Measurements from ENCODE around the gene ADCY9.

Gene ADCY9

DNA sequence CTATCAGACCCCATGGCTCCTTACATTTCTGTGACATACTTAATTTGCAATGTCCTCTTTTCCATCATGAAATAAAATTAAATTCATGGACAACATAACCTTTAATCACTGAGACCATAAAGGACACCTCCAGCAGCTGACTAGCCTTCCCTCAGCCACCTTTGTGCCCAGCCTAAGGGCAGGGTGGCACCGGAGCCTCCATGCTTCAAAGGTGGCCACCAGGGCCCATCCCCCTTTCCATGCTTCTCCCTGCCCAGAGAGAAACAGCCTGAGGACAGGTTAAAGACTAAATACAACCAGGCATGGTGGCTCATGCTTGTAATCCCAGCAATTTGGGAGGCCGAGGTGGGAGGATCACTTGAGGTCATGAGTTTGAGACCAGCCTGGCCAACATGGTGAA, 94.3 kb downstream of the ADCY9 start:
- no peak for DNase-seq

GRCh38 chr16:4021070-4021779, 95.0 kb downstream of the ADCY9 start:
- DNase-seq = no peak

DNA sequence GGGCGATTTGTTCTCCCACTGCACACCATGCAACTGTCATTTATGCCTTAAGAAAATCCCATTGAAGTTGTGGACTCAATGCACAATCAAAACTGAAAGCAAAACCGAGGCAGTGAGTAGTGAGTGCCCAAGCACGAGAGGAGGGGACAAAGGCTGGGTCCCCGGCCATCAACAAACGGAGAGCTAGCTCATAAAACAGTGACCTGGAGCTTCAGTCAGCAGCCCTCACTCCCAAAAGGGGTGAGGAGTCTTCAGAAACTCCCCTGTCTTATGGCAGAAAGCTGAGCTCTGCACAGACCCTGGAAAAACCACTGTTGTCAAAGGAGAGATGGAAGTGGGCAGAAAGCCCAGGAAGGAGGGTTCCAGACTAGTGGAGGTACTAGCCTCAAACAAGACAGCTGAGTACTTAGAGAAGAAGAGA, 96.9 kb downstream of the ADCY9 start:
- no peak for DNase-seq

- no peak for DNase-seq
Measured at GRCh38 chr16:4018391-4018790, 97.9 kb downstream of the ADCY9 start.

DNA sequence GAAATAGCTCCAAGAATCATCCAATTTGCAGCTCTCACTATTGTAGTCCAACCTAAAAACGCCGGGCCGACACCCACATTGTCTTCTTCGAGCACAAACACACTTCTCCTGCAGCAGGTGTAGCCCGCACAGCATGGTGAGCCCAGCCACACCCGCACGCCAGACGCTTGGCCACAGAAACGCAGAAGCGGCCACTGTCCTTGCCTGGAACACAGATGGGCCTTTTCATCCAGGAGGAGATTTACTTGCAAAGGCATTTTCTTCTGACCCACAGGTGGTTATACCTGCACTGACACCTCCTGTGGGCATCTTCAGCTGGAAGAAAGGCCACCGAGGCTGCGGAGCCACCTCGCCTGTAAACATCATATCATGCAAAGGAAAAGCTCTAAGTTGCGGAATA, 98.4 kb downstream of the ADCY9 start:
- DNase-seq = no peak

DNA sequence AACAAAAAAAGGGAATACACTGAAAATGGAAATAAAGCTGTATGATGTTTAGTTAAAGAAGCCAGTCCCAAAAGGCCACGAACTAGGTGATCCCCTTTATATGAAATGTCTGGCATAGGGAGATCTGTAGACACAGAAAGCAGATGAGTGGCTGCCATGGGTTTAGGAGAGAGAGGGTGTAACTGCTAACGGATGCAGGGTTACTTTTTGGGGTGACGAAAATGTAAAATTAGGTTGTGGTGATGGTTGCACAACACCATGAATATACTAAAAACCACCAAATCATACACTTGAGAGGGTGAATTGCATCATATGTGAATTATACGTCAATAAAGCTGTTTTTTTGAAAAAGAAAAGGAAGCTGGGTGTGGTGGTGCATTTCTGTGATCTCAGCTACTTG, 99.6 kb downstream of the ADCY9 start:
- no peak for DNase-seq

DNA sequence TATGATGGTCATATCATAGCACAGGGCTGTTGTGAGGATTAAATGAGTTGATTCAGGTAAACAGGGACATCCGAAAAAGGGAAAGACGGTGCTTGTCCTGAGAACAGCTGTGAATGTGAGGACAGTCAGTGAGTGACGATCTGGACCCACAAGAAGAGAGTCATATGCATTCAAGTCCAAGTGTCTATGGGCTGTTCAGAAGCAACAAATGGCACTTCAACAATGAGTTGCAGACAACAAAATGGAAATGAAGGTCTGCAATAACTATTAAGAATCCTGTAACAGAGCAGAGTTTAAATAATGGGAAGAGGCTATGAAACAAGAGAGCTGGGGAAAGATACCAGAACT, 100.3 kb downstream of the ADCY9 start:
- no peak for DNase-seq

- DNase-seq = no peak
Measured at GRCh38 chr16:4015275-4016004, 100.8 kb downstream of the ADCY9 start.

GRCh38 chr16:4011940-4012629, 104.2 kb downstream of the ADCY9 start:
- DNase-seq = no peak

DNA sequence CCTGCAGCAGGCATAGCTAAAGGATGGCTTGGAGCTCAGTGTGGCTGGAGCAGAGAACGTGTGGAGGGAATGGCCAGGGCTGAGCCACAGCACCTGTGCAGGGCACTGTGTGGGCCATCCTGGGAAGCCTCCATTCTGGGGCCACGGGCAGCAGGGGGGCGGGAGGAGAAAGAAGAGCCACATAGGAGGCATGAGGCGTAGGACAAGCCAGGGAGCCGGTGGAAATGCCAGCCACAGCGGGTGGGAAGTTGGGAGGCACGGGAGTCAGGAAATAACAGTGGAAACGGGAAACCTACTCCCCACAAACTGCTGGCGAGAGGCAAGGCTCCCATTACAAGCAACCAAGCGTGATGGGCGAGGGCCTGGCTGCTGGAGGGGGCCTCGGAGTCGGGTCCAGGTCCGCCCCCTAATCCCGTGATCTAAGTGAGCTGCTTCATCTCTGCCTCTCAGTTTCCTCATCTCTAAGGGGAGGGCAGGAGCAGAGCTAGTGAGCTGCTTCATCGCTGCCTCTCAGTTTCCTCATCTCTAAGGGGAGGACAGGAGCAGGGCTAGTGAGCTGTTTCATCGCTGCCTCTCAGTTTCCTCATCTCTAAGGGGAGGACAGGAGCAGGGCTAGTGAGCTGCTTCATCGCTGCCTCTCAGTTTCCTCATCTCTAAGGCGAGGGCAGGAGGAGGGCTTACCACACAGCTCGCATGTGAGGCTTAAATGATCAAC, 104.9 kb downstream of the ADCY9 start:
- DNase-seq = no peak

GRCh38 chr16:4010225-4011158, 105.8 kb downstream of the ADCY9 start:
- DNase-seq = no peak

DNA sequence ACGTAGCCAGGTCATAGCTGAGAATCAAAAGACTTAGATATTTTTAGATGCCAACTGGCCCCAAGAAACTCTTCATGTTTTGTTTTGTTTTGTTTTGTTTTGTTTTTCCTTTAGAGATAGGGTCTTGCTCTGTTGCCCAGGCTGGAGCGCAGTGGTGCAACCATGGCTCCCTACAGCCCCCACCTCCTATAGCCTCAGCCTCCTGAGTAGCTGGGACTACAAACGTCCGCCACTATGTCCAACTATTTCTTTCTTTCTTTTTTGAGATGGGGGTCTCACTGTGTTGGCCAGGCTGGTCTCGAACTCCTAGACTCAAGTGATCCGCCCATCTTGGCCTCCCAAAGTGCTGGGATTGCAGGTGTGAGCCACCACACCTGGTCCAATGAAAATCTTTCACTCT, 107.1 kb downstream of the ADCY9 start:
- no peak for DNase-seq

DNA sequence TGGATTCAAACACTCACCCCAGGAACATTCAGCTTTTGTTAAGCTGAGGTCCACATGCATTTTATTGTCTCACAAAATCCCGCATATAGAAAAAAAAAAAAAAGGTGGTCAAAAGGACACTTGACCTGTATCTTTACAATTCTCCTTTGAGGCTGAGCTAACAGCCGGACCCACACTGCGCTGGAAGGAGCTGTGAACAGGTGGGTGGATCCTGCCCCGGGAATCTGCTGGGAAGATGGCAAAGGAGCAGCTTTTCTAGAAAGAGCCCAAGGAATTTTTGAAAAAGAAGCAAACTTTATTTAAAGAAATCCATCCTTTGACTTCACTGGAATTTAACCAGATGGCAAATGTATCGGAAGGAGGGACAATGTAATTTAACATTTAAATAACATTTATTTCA, 108.1 kb downstream of the ADCY9 start:
- DNase-seq = no peak

GRCh38 chr16:4006397-4006999, 109.7 kb downstream of the ADCY9 start:
- DNase-seq = no peak

DNA sequence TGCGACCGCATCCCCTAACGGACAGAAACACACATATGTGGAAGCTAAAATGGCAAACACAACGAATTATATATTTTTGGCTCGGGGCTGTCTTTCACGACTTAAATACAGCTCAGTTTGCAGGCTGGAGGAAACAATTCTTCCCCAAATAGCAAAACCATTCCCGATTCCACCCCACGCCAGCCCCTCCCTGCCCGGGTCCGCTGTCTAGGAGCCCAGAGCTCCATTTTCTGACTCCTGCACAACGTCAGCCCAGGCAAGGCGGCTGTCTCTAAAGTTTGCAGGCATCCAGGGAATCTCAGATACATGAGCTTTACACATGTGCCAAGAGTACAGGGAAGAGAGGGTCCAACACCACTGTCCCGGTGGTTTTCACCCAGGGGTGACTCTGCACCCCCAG, 110.5 kb downstream of the ADCY9 start:
- no peak for DNase-seq

DNA sequence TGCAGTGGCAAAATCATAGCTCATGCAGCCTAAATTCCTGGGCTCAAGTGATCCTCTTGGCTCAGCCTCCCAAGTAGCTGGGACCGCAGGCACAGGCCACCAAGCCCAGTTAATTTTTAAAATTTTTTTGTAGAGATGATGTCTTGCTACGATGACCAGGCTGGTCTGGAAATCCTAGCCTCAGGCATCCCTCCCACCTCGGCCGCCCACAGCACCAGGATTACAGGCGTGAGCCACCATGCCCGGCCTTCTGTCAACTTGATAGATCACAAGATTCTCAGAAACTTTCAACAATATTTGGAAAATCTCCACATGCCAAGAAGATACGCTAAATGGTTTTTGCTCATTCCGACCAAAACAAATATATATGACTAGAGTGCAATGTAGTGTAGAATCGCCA, 111.0 kb downstream of the ADCY9 start:
- no peak for DNase-seq

DNA sequence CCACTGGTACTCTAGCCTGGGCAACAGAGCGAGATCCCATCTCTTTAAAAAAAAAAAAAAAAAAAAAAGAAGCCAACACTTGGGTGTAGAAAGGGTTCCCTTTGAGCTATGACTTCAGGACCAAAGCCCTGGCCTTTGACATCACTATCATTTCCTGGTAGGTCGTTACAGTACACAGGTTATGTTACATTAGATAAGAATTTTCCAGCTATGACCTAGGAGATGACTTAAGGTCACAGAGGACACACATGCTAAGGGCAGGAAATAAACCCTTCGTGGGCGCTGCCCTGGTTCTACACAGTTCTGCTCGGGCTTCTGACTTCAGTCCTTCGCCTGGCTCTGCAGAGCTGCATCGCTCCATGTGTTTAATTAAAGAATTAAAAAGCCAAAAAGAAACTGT, 112.0 kb downstream of the ADCY9 start:
- DNase-seq = no peak

- no peak for DNase-seq
Measured at GRCh38 chr16:4003576-4003975, 112.7 kb downstream of the ADCY9 start.

DNA sequence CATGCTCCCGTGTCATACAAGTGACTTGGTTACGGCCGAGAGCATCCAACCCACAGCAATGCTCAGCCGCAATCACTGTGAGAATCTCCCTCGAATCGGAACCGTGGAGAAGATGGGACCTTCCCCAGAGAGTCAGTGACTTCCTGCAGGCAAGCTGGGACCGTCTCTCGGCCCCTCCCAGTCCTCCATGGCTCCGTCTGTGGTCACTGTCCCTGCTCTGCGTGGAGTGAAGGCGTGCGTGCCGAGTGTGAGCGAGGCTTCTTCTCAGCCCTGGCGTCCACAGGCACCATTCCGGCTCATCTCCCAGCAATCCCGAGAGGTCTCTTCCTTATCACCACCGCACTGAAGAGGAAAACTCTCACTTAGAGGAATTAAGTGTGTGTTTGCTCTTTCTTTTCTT, 113.1 kb downstream of the ADCY9 start:
- no peak for DNase-seq

- DNase-seq = no peak
Measured at GRCh38 chr16:4002121-4002520, 114.1 kb downstream of the ADCY9 start.

DNA sequence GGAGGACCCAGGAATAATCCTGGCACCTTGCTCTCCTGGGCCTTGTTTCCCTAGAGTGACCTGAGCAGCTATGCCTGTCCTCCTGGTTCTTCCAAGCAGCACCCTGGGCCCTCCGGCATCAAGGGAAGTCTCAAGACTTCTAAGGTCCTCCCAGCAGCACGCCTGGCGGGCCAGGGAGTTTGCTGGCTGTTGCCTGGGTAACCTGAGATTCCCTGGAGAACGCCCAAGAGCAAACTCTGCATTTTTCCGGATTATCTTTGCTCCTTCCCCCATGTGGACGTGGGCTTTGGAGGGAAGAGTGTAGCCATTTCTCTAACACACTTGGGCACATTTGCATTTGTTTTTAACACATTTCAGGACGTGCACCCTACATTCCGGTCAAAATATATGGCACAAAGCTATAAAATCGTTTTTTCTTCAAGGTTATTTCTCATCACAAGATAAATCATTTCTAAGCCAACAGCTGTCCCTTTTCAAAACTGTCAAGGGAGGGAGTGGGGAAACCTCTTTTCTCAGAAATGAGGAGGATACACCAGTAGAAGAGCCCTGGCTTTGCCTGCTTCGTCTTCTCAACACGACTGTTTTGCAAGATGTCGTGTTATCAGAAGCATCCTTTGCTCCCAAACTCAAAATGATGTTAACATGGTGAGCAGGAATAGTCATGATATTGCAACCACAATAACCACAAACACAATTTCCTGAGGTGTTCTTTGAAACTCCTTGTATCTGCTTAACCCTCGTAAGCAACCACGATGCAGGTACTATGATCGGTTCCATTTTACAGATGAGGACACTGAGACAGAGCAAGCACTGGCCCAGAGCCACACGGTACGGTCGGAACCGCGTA, 116.5 kb downstream of the ADCY9 start:
- no peak for DNase-seq
